MM.1S (cell line): ENCODE results near the gene MAP3K20.

Source experiments
- DNase-seq: peaks from one replicate; pipeline ENCODE4 v3.0.0-alpha.2; 2015
- H2AFZ ChIP-seq: fragments of 300-600 bp; sonication (generic); 2 replicates; pipeline ENCODE4 v1.6.0; 2016; ENCODE audit warnings: antibody characterized with exemption, low read length
- H3F3A ChIP-seq: fragments of 300-600 bp; sonication (generic); 2 replicates; pipeline ENCODE4 v1.6.1; 2016; ENCODE audit warnings: mild to moderate bottlenecking, antibody characterized with exemption, low read length, moderate library complexity, mixed read lengths; ENCODE audit not compliant: insufficient read depth
- H3K27ac ChIP-seq: fragments of 300-600 bp; sonication (generic); 2 replicates; pipeline ENCODE4 v1.5.1; 2016; ENCODE audit warnings: mild to moderate bottlenecking, low read length
- H3K27me3 ChIP-seq: fragments of 300-600 bp; sonication (generic); replicated peaks from 2 replicates; pipeline ENCODE4 v1.6.0; 2016; ENCODE audit warnings: low read length; ENCODE audit not compliant: insufficient read depth
- H3K36me3 ChIP-seq: fragments of 300-600 bp; sonication (generic); replicated peaks from 2 replicates; pipeline ENCODE4 v1.6.1; 2016; ENCODE audit warnings: mild to moderate bottlenecking, low read length, mixed read lengths; ENCODE audit not compliant: insufficient read depth
- H3K4me1 ChIP-seq: fragments of 300-600 bp; sonication (generic); 2 replicates; pipeline ENCODE4 v1.6.1; 2016; ENCODE audit warnings: low read length, mixed read lengths
- H3K4me2 ChIP-seq: fragments of 300-600 bp; sonication (generic); 2 replicates; pipeline ENCODE4 v1.6.0; 2016; ENCODE audit warnings: low read depth, low read length
- H3K4me3 ChIP-seq: fragments of 300-600 bp; sonication (generic); 2 replicates; pipeline ENCODE4 v1.5.1; 2016; ENCODE audit warnings: low read length, mixed read lengths
- H3K79me2 ChIP-seq: fragments of 300-600 bp; sonication (generic); 2 replicates; pipeline ENCODE4 v1.6.1; 2016; ENCODE audit warnings: mixed run types, low read length, mixed read lengths
- H3K9ac ChIP-seq: fragments of 300-600 bp; sonication (generic); 2 replicates; pipeline ENCODE4 v1.6.1; 2016; ENCODE audit warnings: low read length, mixed read lengths
- H3K9me2 ChIP-seq: fragments of 300-600 bp; sonication (generic); replicated peaks from 2 replicates; pipeline ENCODE4 v1.6.1; 2016; ENCODE audit warnings: mild to moderate bottlenecking, low read length, mixed read lengths; ENCODE audit not compliant: insufficient read depth
- H3K9me3 ChIP-seq: fragments of 300-600 bp; sonication (generic); replicated peaks from 2 replicates; pipeline ENCODE4 v1.6.1; 2016; ENCODE audit warnings: mild to moderate bottlenecking, low read length, mixed read lengths; ENCODE audit not compliant: insufficient read depth
- H4K20me1 ChIP-seq: fragments of 300-600 bp; sonication (generic); 2 replicates; pipeline ENCODE4 v1.6.1; 2016; ENCODE audit warnings: mild to moderate bottlenecking, low read length, moderate library complexity, mixed read lengths; ENCODE audit not compliant: insufficient read depth
- EZH2 ChIP-seq: fragments of 300-600 bp; sonication (generic); optimal IDR thresholded peaks from 2 replicates; pipeline ENCODE3; 2017; ENCODE audit warnings: low read depth, mild to moderate bottlenecking, antibody characterized with exemption, low read length, mixed read lengths
- EZH2phosphoT487 ChIP-seq: fragments of 300-600 bp; sonication (generic); IDR thresholded peaks from 2 replicates; pipeline ENCODE4 v1.6.1; 2018; ENCODE audit warnings: antibody characterized with exemption, low read length
- TF ChIP-seq, protein P1 (sequence below): fragments of 300-600 bp; sonication (generic); IDR thresholded peaks from 2 replicates; pipeline ENCODE4 v1.5.1; 2016; ENCODE audit warnings: antibody characterized with exemption, low read length, mixed read lengths

MAP3K20 gene

DNA sequence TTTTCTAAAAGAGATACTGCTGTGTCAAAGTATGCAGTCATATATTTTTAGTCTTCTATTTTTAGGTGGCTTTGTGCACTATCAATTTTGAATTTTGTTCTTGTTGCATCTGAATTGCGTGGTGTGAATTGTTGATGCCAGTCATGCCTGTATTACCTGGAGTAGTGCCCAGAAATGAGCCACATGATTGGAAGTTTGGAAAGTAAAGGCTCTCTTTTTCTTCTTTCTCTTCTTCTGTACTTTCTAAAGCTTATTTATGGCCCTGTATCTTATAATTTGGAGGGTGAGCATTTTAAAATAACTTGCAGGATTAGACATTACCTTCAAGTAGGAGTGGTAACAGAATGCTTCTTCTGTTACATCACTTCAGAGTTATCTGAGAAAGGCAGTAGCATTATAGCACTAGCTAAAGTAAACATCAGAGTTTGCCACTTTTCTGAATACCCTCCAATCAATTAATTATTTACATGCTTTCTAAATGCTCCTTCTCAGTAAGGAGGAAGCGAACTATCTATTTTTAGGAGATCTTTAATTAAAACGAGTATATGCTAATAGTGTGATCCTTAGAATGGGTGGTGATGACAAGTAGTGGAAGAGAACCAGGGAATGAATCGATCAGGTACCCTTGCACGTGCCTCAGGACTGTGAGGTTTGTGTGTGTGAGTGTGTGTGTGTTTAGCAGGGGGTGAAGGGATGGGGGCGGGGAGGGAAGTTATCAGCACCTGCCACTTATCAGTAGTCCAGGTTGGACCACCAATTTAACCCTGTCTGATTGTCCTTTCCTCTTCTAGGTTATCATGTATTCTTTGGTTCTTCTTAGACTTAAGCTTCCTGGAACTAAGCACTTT, 112.5 kb downstream of the MAP3K20 start:
- no peaks in the 10 kb centered on the region for H3K4me1 ChIP-seq
- H3K4me3 ChIP-seq = no peak overlapping the region
- H3K36me3 ChIP-seq = no peaks in the 10 kb centered on the region
- no peak for DNase-seq
- no peaks in the 10 kb centered on the region for H4K20me1 ChIP-seq
- no peaks in the 10 kb centered on the region for H3K79me2 ChIP-seq
- H3F3A ChIP-seq = no peaks in the 10 kb centered on the region
- H3K9me3 ChIP-seq = no peaks in the 10 kb centered on the region
- no peaks in the 10 kb centered on the region for H3K9me2 ChIP-seq
- no peak for TF ChIP-seq EZH2
- TF ChIP-seq EZH2phosphoT487 = no peak
- TF ChIP-seq, protein P1, sequence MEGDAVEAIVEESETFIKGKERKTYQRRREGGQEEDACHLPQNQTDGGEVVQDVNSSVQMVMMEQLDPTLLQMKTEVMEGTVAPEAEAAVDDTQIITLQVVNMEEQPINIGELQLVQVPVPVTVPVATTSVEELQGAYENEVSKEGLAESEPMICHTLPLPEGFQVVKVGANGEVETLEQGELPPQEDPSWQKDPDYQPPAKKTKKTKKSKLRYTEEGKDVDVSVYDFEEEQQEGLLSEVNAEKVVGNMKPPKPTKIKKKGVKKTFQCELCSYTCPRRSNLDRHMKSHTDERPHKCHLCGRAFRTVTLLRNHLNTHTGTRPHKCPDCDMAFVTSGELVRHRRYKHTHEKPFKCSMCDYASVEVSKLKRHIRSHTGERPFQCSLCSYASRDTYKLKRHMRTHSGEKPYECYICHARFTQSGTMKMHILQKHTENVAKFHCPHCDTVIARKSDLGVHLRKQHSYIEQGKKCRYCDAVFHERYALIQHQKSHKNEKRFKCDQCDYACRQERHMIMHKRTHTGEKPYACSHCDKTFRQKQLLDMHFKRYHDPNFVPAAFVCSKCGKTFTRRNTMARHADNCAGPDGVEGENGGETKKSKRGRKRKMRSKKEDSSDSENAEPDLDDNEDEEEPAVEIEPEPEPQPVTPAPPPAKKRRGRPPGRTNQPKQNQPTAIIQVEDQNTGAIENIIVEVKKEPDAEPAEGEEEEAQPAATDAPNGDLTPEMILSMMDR = no peak
- no peak overlapping the region for H3K9ac ChIP-seq
- no peaks in the 10 kb centered on the region for H3K27me3 ChIP-seq
- H2AFZ ChIP-seq = no peak overlapping the region
- no peak overlapping the region for H3K27ac ChIP-seq
- no peak overlapping the region for H3K4me2 ChIP-seq

DNA sequence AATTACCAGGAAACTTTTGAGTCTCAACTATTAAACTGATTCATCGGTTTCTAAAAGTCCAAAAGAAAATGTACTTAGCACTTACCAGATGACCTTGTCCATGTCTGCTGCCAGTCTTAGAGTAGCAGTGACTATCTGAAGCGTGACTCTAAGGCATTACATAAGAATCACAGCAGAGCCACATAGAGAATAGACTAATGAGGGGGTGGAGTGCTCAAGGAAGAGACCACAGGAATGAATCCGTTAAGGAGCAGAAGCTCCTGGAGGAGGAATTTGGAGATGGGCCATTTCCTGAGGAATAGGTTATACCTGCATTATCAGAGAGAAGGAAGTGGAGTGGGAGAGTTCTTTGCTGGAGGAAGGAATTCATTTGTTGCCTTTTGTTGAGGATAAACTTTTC, 116.0 kb downstream of the MAP3K20 start:
- no peaks in the 10 kb centered on the region for H3K9me2 ChIP-seq
- H3K4me2 ChIP-seq = no peak overlapping the region
- H3K36me3 ChIP-seq = no peaks in the 10 kb centered on the region
- H3K9ac ChIP-seq = no peak overlapping the region
- no peak overlapping the region for H3K4me3 ChIP-seq
- no peaks in the 10 kb centered on the region for H3K9me3 ChIP-seq
- no peak overlapping the region for H2AFZ ChIP-seq
- no peaks in the 10 kb centered on the region for H3K4me1 ChIP-seq
- H3K27ac ChIP-seq = no peak overlapping the region
- TF ChIP-seq, protein P1 = no peak
- TF ChIP-seq EZH2phosphoT487 (no peak), EZH2 (no peak)
- no peak for DNase-seq
- no peaks in the 10 kb centered on the region for H3F3A ChIP-seq
- H3K79me2 ChIP-seq = no peaks in the 10 kb centered on the region
- no peaks in the 10 kb centered on the region for H3K27me3 ChIP-seq
- no peaks in the 10 kb centered on the region for H4K20me1 ChIP-seq

DNA sequence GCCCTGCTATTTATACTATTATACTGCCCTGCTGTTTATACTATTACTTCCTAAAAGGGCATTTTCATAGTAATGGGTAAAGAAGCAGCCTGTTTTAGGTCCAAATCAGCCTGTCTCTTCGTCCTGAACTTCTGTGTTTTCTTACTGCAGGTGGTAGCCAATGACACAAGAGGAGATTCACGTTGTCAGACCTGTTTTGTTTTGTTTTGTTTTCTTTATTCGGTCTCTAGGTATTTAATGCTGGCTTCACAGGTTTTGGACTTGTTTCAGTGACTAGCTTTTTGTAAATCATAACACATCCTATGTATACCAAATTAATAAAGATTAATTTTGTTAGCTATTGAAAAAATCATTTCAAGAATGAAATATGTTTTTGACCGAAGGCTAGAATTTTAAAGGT, 116.4 kb downstream of the MAP3K20 start:
- Histone ChIP-seq H3K9ac (no peak overlapping the region), H3K27ac (no peak overlapping the region), H3K9me3 (no peaks in the 10 kb centered on the region), H4K20me1 (no peaks in the 10 kb centered on the region), H3K4me1 (no peaks in the 10 kb centered on the region), H3K4me3 (no peak overlapping the region), H3K4me2 (no peak overlapping the region), H2AFZ (no peak overlapping the region), H3K36me3 (no peaks in the 10 kb centered on the region), H3F3A (no peaks in the 10 kb centered on the region), H3K9me2 (no peaks in the 10 kb centered on the region), H3K79me2 (no peaks in the 10 kb centered on the region), H3K27me3 (no peaks in the 10 kb centered on the region)
- TF ChIP-seq EZH2 (no peak), EZH2phosphoT487 (no peak)
- TF ChIP-seq, protein P1 = no peak
- no peak for DNase-seq
